ENCODE results near the gene MACROD2.

MACROD2 gene

GRCh38 chr20:15222502-15223330 lies 1227.4 kb downstream of the MACROD2 start:
- TF ChIP-seq POLR2AphosphoS5 (IDR thresholded peaks at IDR 0.05; ENCODE audit: low read depth, low read length) (no peak), TAF1 (IDR thresholded peaks at IDR 0.05; ENCODE audit: borderline replicate concordance, insufficient read depth, low read length) (no peak), REST (IDR thresholded peaks at IDR 0.05; ENCODE audit: insufficient read depth in 1 of 2, low read depth in 2 of 2, low read length in 2 of 2) (no peak), SIN3A (IDR thresholded peaks at IDR 0.05; ENCODE audit: borderline replicate concordance, insufficient read depth, low read length) (no peak), FOXP2 (optimal IDR thresholded peaks at IDR 0.05; ENCODE audit: borderline replicate concordance, extremely low read depth, extremely low read length, insufficient read depth) (no peak)

DNA sequence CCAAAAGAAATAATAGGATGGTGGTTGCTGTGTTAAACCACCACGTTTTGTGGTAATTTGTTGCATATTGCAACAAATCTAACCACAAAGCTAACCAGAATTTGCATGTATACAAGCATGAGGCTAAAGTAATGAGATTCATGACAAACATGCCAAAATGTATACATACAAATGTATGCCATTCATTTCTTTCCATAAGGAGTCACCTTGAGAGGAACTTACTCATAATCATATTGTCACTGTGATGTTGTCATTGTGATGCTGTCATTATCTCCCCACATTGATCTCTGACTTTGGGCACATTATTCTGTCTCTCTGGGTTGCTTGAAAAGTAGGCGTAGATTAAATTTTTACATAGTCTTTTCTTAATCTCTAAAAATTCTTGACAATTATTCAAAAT lies 1228.9 kb downstream of the MACROD2 start:
- no peak for TF ChIP-seq POLR2AphosphoS5 (IDR thresholded peaks at IDR 0.05; ENCODE audit: low read depth, low read length)
- no peak for TF ChIP-seq REST (IDR thresholded peaks at IDR 0.05; ENCODE audit: insufficient read depth in 1 of 2, low read depth in 2 of 2, low read length in 2 of 2)
- no peak for TF ChIP-seq FOXP2 (optimal IDR thresholded peaks at IDR 0.05; ENCODE audit: borderline replicate concordance, extremely low read depth, extremely low read length, insufficient read depth)
- TF ChIP-seq TAF1 (IDR thresholded peaks at IDR 0.05; ENCODE audit: borderline replicate concordance, insufficient read depth, low read length), result no peak
- no peak for TF ChIP-seq SIN3A (IDR thresholded peaks at IDR 0.05; ENCODE audit: borderline replicate concordance, insufficient read depth, low read length)

DNA sequence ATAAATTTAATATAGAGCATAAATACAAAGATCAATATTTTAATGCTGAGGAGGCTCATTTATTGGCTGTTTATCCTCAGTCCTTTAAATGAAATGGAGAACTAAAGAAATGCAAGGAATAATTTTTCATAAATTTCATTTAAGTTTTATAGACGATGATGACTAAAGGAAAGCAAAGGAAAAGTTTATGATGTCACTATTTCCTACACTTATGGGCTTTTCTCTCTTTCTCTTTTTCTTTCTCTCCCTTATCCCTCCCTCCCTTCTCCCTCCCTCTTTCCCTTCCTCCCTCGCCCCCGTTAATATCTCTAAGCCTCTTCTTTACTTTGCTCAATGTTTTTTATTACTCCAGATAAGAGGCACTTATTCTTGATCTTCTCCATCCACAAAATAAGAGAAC lies 1231.8 kb downstream of the MACROD2 start:
- TF ChIP-seq POLR2AphosphoS5 (IDR thresholded peaks at IDR 0.05; ENCODE audit: low read depth, low read length), result no peak
- TF ChIP-seq REST (IDR thresholded peaks at IDR 0.05; ENCODE audit: insufficient read depth in 1 of 2, low read depth in 2 of 2, low read length in 2 of 2), result no peak
- no peak for TF ChIP-seq TAF1 (IDR thresholded peaks at IDR 0.05; ENCODE audit: borderline replicate concordance, insufficient read depth, low read length)
- no peak for TF ChIP-seq SIN3A (IDR thresholded peaks at IDR 0.05; ENCODE audit: borderline replicate concordance, insufficient read depth, low read length)
- TF ChIP-seq FOXP2 (optimal IDR thresholded peaks at IDR 0.05; ENCODE audit: borderline replicate concordance, extremely low read depth, extremely low read length, insufficient read depth), result no peak

GRCh38 chr20:15232243-15232642 lies 1236.9 kb downstream of the MACROD2 start:
- TF ChIP-seq SIN3A (IDR thresholded peaks at IDR 0.05; ENCODE audit: borderline replicate concordance, insufficient read depth, low read length), result no peak
- TF ChIP-seq FOXP2 (optimal IDR thresholded peaks at IDR 0.05; ENCODE audit: borderline replicate concordance, extremely low read depth, extremely low read length, insufficient read depth), result no peak
- TF ChIP-seq POLR2AphosphoS5 (IDR thresholded peaks at IDR 0.05; ENCODE audit: low read depth, low read length), result no peak
- TF ChIP-seq TAF1 (IDR thresholded peaks at IDR 0.05; ENCODE audit: borderline replicate concordance, insufficient read depth, low read length), result no peak
- TF ChIP-seq REST (IDR thresholded peaks at IDR 0.05; ENCODE audit: insufficient read depth in 1 of 2, low read depth in 2 of 2, low read length in 2 of 2), result no peak
